NAMALWA (cell line): ENCODE results near the gene AGBL4.
"Not testable (repeated sequence)": the region's sequence is repeated elsewhere in the genome, so short reads cannot be mapped to it uniquely, and the experiment has no call there.

Experiments used
- DNase-seq: peaks from one replicate; pipeline ENCODE4 v3.0.0-alpha.2; 2015; ENCODE audit warnings: low spot score

The AGBL4 gene

GRCh38 chr1:48536477-48536876 is 1487.3 kb downstream of the AGBL4 start:
- no peak for DNase-seq

GRCh38 chr1:48532976-48533375 is 1490.8 kb downstream of the AGBL4 start:
- no peak for DNase-seq

GRCh38 chr1:48530727-48531351 is 1492.9 kb downstream of the AGBL4 start:
- DNase-seq = peak; percentile 74

- no peak for DNase-seq
Measured at GRCh38 chr1:48527051-48527450, 1496.7 kb downstream of the AGBL4 start.

GRCh38 chr1:48526008-48526710 is 1497.6 kb downstream of the AGBL4 start:
- no peak for DNase-seq

GRCh38 chr1:48524892-48525467 is 1498.8 kb downstream of the AGBL4 start:
- DNase-seq = no peak

GRCh38 chr1:48523558-48523957 is 1500.2 kb downstream of the AGBL4 start:
- no peak for DNase-seq

GRCh38 chr1:48519896-48520295 is 1503.9 kb downstream of the AGBL4 start:
- not testable (repeated sequence) for DNase-seq

- DNase-seq = no peak
Measured at GRCh38 chr1:48506870-48507269, 1516.9 kb downstream of the AGBL4 start.

- DNase-seq = no peak
Measured at GRCh38 chr1:48500541-48501450, 1523.0 kb downstream of the AGBL4 start.

GRCh38 chr1:48499211-48499735 is 1524.5 kb downstream of the AGBL4 start:
- DNase-seq = no peak

- DNase-seq = peak; percentile 67
Measured at GRCh38 chr1:48498096-48498791, 1525.5 kb downstream of the AGBL4 start.

- DNase-seq = no peak
Measured at GRCh38 chr1:48495911-48496310, 1527.8 kb downstream of the AGBL4 start.

GRCh38 chr1:48495166-48495565 is 1528.6 kb downstream of the AGBL4 start:
- no peak for DNase-seq

GRCh38 chr1:48493970-48494769 is 1529.6 kb downstream of the AGBL4 start:
- no peak for DNase-seq

- DNase-seq = no peak
Measured at GRCh38 chr1:48493041-48493440, 1530.7 kb downstream of the AGBL4 start.

GRCh38 chr1:48492392-48492791 is 1531.4 kb downstream of the AGBL4 start:
- no peak for DNase-seq

- no peak for DNase-seq
Measured at GRCh38 chr1:48488721-48489120, 1535.0 kb downstream of the AGBL4 start.
